HPDE6-E6E7 (cell line): ENCODE data around the gene FANCM.

Source experiments
- DNase-seq: peaks from one replicate; pipeline ENCODE4 v3.0.0; 2011; ENCODE audit warnings: missing footprints; ENCODE audit errors: extremely low spot score

Gene FANCM

GRCh38 chr14:45242706-45243105 is 107.0 kb downstream of the FANCM start:
- no peak for DNase-seq

- DNase-seq = no peak
Measured at GRCh38 chr14:45246151-45246550, 110.4 kb downstream of the FANCM start.

GRCh38 chr14:45246691-45247090 is 111.0 kb downstream of the FANCM start:
- no peak for DNase-seq

GRCh38 chr14:45247427-45247826 is 111.7 kb downstream of the FANCM start:
- no peak for DNase-seq

- DNase-seq = no peak
Measured at GRCh38 chr14:45249856-45250575, 114.3 kb downstream of the FANCM start.
